ENCODE measurements around the gene GSG1L.

GSG1L gene

DNA sequence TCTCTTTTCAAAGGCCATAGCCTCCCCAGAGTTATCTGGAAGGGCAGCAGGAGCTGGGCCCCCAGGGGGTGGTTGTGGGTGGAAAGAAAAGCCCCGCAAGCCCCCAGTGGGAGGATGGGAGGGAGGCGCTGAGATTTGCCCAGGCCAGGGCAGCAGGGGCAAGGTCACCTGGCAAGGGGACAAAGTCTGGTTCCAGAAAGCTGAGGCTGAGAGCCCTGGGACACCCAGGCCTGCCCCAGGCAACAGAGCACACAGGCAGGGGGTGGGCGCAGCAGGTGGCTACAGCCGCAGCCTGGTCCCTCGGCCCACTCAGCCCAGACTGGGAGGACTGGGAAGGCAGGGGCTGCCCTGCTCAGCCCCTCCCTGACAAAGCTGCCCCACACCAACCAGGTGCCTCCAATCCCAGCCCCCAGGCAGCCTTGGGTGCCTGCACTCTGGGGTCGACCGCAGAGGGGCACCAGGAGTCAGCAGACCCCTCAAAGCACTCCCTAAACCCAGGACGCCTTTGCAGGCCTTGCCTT, 23.7 kb upstream of the GSG1L start:
- H3K36me3 Mint-ChIP-seq (ENCODE audit: insufficient read depth), result peaks cover 11% of the 10 kb centered on the region
- DNase-seq (no peak), ATAC-seq (replicated peaks) (no peak)
- H3K4me1 Mint-ChIP-seq (ENCODE audit: low read depth in 2 of 2), result peaks cover 8 to 11% of the 10 kb centered on the region in 2 donors
- no peak overlapping the region for H3K4me3 Mint-ChIP-seq
- no peaks in the 10 kb centered on the region for H3K27me3 Mint-ChIP-seq
- no peaks in the 10 kb centered on the region for H3K9me3 Mint-ChIP-seq
- no peak overlapping the region for H3K27ac Mint-ChIP-seq

- ATAC-seq (replicated peaks), result no peak
- no peaks in the 10 kb centered on the region for H3K9me3 Mint-ChIP-seq
- H3K27ac Mint-ChIP-seq, result no peak overlapping the region
- no peak overlapping the region for H3K4me3 Mint-ChIP-seq
- DNase-seq, result no peak
- peaks cover 8 to 11% of the 10 kb centered on the region in 2 donors for H3K4me1 Mint-ChIP-seq (ENCODE audit: low read depth in 2 of 2)
- H3K27me3 Mint-ChIP-seq, result no peaks in the 10 kb centered on the region
- peaks cover 11% of the 10 kb centered on the region for H3K36me3 Mint-ChIP-seq (ENCODE audit: insufficient read depth)
Observed at GRCh38 chr16:28086186-28087139, 22.9 kb upstream of the GSG1L start.

GRCh38 chr16:28085389-28086171, 22.1 kb upstream of the GSG1L start:
- H3K27ac Mint-ChIP-seq, result no peak overlapping the region
- peaks cover 8 to 11% of the 10 kb centered on the region in 2 donors for H3K4me1 Mint-ChIP-seq (ENCODE audit: low read depth in 2 of 2)
- DNase-seq (no peak), ATAC-seq (replicated peaks) (no peak)
- H3K4me3 Mint-ChIP-seq, result no peak overlapping the region
- peaks cover 11% of the 10 kb centered on the region for H3K36me3 Mint-ChIP-seq (ENCODE audit: insufficient read depth)
- no peaks in the 10 kb centered on the region for H3K27me3 Mint-ChIP-seq
- no peaks in the 10 kb centered on the region for H3K9me3 Mint-ChIP-seq

GRCh38 chr16:28084209-28084608, 20.7 kb upstream of the GSG1L start:
- H3K9me3 Mint-ChIP-seq, result no peaks in the 10 kb centered on the region
- DNase-seq (no peak), ATAC-seq (replicated peaks) (no peak)
- no peak overlapping the region for H3K27ac Mint-ChIP-seq
- peaks cover 0 to 2% of the 10 kb centered on the region in 2 donors for H3K4me1 Mint-ChIP-seq (ENCODE audit: low read depth in 2 of 2)
- H3K36me3 Mint-ChIP-seq (ENCODE audit: insufficient read depth), result peaks cover 8% of the 10 kb centered on the region
- H3K4me3 Mint-ChIP-seq, result no peak overlapping the region
- H3K27me3 Mint-ChIP-seq, result no peaks in the 10 kb centered on the region

GRCh38 chr16:28082624-28083023, 19.1 kb upstream of the GSG1L start:
- Mint-ChIP-seq H3K27me3 (no peaks in the 10 kb centered on the region), H3K27ac (no peak overlapping the region), H3K4me1 (ENCODE audit: low read depth in 2 of 2) (peaks cover 0 to 2% of the 10 kb centered on the region in 2 donors), H3K36me3 (ENCODE audit: insufficient read depth) (no peaks in the 10 kb centered on the region), H3K4me3 (no peak overlapping the region), H3K9me3 (no peaks in the 10 kb centered on the region)
- no peak for DNase-seq
- no peak for ATAC-seq (replicated peaks)

GRCh38 chr16:28081391-28081968, 18.0 kb upstream of the GSG1L start:
- Mint-ChIP-seq H3K9me3 (no peaks in the 10 kb centered on the region), H3K36me3 (ENCODE audit: insufficient read depth) (no peaks in the 10 kb centered on the region), H3K27me3 (no peaks in the 10 kb centered on the region), H3K4me1 (ENCODE audit: low read depth in 2 of 2) (peaks cover 0 to 2% of the 10 kb centered on the region in 2 donors), H3K4me3 (no peak overlapping the region), H3K27ac (no peak overlapping the region)
- ATAC-seq (replicated peaks) (no peak), DNase-seq (no peak)

- Mint-ChIP-seq H3K27ac (no peak overlapping the region), H3K9me3 (no peaks in the 10 kb centered on the region), H3K4me1 (ENCODE audit: low read depth in 2 of 2) (no peaks in the 10 kb centered on the region), H3K36me3 (ENCODE audit: insufficient read depth) (peaks cover 3% of the 10 kb centered on the region), H3K4me3 (no peak overlapping the region), H3K27me3 (peaks cover 1 to 10% of the 10 kb centered on the region in 2 donors)
- DNase-seq, result no peak
- ATAC-seq (replicated peaks), result no peak
Observed at GRCh38 chr16:28078261-28078660, 14.7 kb upstream of the GSG1L start.

DNA sequence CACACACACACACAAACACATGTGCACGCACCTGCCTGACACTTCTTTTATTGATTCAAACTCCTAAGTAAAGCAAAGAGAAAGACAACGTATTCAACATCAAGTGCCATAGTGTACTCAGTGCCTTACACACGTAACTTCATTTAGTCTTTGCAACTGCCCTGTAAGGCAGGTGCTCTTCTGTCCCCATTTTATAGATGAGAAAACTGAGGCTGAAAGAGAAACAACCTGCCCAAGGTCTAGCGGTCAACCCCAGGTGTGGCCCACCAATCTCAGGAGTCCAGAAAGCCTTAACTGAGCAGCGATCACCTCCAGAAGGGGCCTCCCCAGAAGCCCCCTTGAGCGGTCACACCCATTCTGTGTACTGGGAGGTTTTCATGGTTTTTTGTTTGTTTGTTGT, 10.3 kb upstream of the GSG1L start:
- H3K4me3 Mint-ChIP-seq, result no peak overlapping the region
- H3K27me3 Mint-ChIP-seq, result peaks cover 7 to 27% of the 10 kb centered on the region in 2 donors
- no peaks in the 10 kb centered on the region for H3K9me3 Mint-ChIP-seq
- no peak for DNase-seq
- H3K27ac Mint-ChIP-seq, result no peak overlapping the region
- H3K4me1 Mint-ChIP-seq (ENCODE audit: low read depth in 2 of 2), result no peaks in the 10 kb centered on the region
- peaks cover 3% of the 10 kb centered on the region for H3K36me3 Mint-ChIP-seq (ENCODE audit: insufficient read depth)
- no peak for ATAC-seq (replicated peaks)

DNA sequence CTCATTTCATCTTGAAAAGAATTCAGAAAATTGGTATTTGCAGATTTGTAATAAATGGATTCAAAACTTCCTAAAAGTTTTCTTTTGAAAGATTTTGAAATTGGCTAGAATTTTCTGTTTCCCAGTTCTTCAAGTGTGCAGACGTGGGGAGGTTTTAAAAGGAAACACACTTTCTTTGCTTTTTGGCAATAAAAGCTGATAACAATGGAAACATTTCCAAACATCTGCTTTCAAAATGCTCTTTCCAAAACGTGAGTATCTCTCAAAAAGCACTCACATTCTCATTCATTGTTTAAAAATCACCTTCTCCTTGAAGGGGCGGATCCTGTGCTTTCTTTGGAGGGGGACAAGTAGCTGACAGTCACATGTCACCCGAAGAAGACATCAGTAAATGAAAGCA, 8.6 kb upstream of the GSG1L start:
- Mint-ChIP-seq H3K36me3 (ENCODE audit: insufficient read depth) (peaks cover 6% of the 10 kb centered on the region), H3K9me3 (no peaks in the 10 kb centered on the region), H3K4me3 (no peak overlapping the region), H3K4me1 (ENCODE audit: low read depth in 2 of 2) (no peaks in the 10 kb centered on the region), H3K27me3 (peaks cover 7 to 27% of the 10 kb centered on the region in 2 donors), H3K27ac (no peak overlapping the region)
- ATAC-seq (replicated peaks) (no peak), DNase-seq (no peak)

GRCh38 chr16:28069971-28070794, 6.7 kb upstream of the GSG1L start:
- ATAC-seq (replicated peaks) (no peak), DNase-seq (no peak)
- H3K9me3 Mint-ChIP-seq, result no peaks in the 10 kb centered on the region
- H3K27ac Mint-ChIP-seq, result no peak overlapping the region
- no peak overlapping the region for H3K4me3 Mint-ChIP-seq
- H3K36me3 Mint-ChIP-seq (ENCODE audit: insufficient read depth), result peaks cover 3% of the 10 kb centered on the region
- H3K27me3 Mint-ChIP-seq, result peaks cover 20 to 45% of the 10 kb centered on the region in 2 donors
- no peaks in the 10 kb centered on the region for H3K4me1 Mint-ChIP-seq (ENCODE audit: low read depth in 2 of 2)

GRCh38 chr16:28068976-28069375, 5.5 kb upstream of the GSG1L start:
- no peaks in the 10 kb centered on the region for H3K4me1 Mint-ChIP-seq (ENCODE audit: low read depth in 2 of 2)
- no peak overlapping the region for H3K27ac Mint-ChIP-seq
- DNase-seq (no peak), ATAC-seq (replicated peaks) (no peak)
- no peak overlapping the region for H3K4me3 Mint-ChIP-seq
- H3K9me3 Mint-ChIP-seq, result no peaks in the 10 kb centered on the region
- peaks cover 3% of the 10 kb centered on the region for H3K36me3 Mint-ChIP-seq (ENCODE audit: insufficient read depth)
- peaks cover 32 to 55% of the 10 kb centered on the region in 2 donors for H3K27me3 Mint-ChIP-seq

- Mint-ChIP-seq H3K27me3 (peaks cover 28 to 44% of the 10 kb centered on the region in 2 donors), H3K4me3 (no peak overlapping the region), H3K4me1 (ENCODE audit: low read depth in 2 of 2) (no peaks in the 10 kb centered on the region), H3K27ac (no peak overlapping the region), H3K36me3 (ENCODE audit: insufficient read depth) (peaks cover 3% of the 10 kb centered on the region), H3K9me3 (no peaks in the 10 kb centered on the region)
- no peak for DNase-seq
- no peak for ATAC-seq (replicated peaks)
Observed at GRCh38 chr16:28067604-28068379, 4.3 kb upstream of the GSG1L start.
